Stimulated activated CD8-positive, alpha-beta memory T cell treated with anti-CD3 and anti-CD28 coated beads, Interleukin-2, amount 100 ng/mL, for 48 hours (primary cell): ENCODE data around the gene SPTB.

Experiments
- DNase-seq, 2 donors: peaks; one replicate each; pipeline ENCODE4 v3.0.0-alpha.2; 2020; ENCODE audit warnings: low read depth in 2 of 2

The SPTB gene

GRCh38 chr14:64711039-64711438, 168.7 kb downstream of the SPTB start:
- no peak for DNase-seq

- no peak for DNase-seq
Observed at GRCh38 chr14:64709126-64709525, 170.6 kb downstream of the SPTB start.

GRCh38 chr14:64708148-64709004, 171.3 kb downstream of the SPTB start:
- no peak for DNase-seq

- DNase-seq, result no peak
Observed at GRCh38 chr14:64707661-64708060, 172.0 kb downstream of the SPTB start.

GRCh38 chr14:64706593-64707193, 173.0 kb downstream of the SPTB start:
- DNase-seq, result no peak

GRCh38 chr14:64706119-64706592, 173.6 kb downstream of the SPTB start:
- DNase-seq, result no peak

- DNase-seq, result no peak
Observed at GRCh38 chr14:64705381-64706118, 174.2 kb downstream of the SPTB start.

GRCh38 chr14:64704743-64705380, 174.8 kb downstream of the SPTB start:
- peak in 1 of 2 donors; percentile 8 for DNase-seq

- peak in 1 of 2 donors; percentile 9 for DNase-seq
Observed at GRCh38 chr14:64704143-64704742, 175.5 kb downstream of the SPTB start, which contains the start of gene PLEKHG3. Gene PLEKHG3, plus strand, starts transcription at chr14:64704424. Its CDS starts 23,208 bp downstream, at chr14:64727632.

GRCh38 chr14:64703395-64704142, 176.1 kb downstream of the SPTB start:
- DNase-seq, result no peak

GRCh38 chr14:64702493-64703394, 177.0 kb downstream of the SPTB start:
- no peak for DNase-seq

GRCh38 chr14:64701660-64702059, 178.0 kb downstream of the SPTB start:
- no peak for DNase-seq

- no peak for DNase-seq
Observed at GRCh38 chr14:64700894-64701293, 178.8 kb downstream of the SPTB start.

GRCh38 chr14:64700290-64700689, 179.4 kb downstream of the SPTB start:
- no peak for DNase-seq

GRCh38 chr14:64698903-64699302, 180.8 kb downstream of the SPTB start:
- no peak for DNase-seq

GRCh38 chr14:64696355-64696857, 183.3 kb downstream of the SPTB start:
- DNase-seq, result no peak
